Peyer's patch (tissue), 4 donors: ENCODE results near the gene FGGY. TPM values are rescaled to one million over a fixed set of nuclear protein-coding genes. Genes with fewer than 3 reads are reported as not detected.

Experiments
- DNase-seq, 3 donors: peaks; one replicate each; pipeline ENCODE4 v3.0.0-alpha.2; 2017 to 2019
- H3K27ac ChIP-seq, 4 donors: fragments of 200-600 bp; sonication (generic); one replicate each; pipeline ENCODE4 v1.5.1; 2016 to 2019
- H3K27me3 ChIP-seq, 2 donors: fragments of 200-600 bp; sonication (generic); one replicate each; pipeline ENCODE4 v1.5.1; 2019
- H3K36me3 ChIP-seq, 3 donors: fragments of 200-600 bp; sonication (generic); one replicate each; pipeline ENCODE4 v1.5.1; 2016 to 2019
- H3K4me1 ChIP-seq, 4 donors: fragments of 200-600 bp; sonication (generic); one replicate each; pipeline ENCODE4 v1.5.1; 2016 to 2019
- H3K4me3 ChIP-seq, 4 donors: fragments of 200-600 bp; sonication (generic); 1 replicate in 3 of 4; 2 replicates in 1 of 4; pipeline ENCODE4 v1.5.1; 2016 to 2019; ENCODE audit warnings: mild to moderate bottlenecking in 1 of 4
- H3K9me3 ChIP-seq, 4 donors: fragments of 200-600 bp; sonication (generic); one replicate each; pipeline ENCODE4 v1.5.1; 2016 to 2019; ENCODE audit warnings: mild to moderate bottlenecking in 1 of 4
- POLR2A ChIP-seq, 2 donors: fragments of 450-650 bp; IDR thresholded peaks; one replicate each; pipeline ENCODE4 v1.5.1; 2017; ENCODE audit warnings: antibody characterized with exemption in 2 of 2, mild to moderate bottlenecking in 2 of 2, moderate library complexity in 2 of 2
- total RNA-seq, 4 donors: library from RNA; depleted of rRNA; stranded (reverse); fragments of >200 nt; gene quantifications; one replicate each; pipeline ENCODE4 v1.1.0, GENCODE V29; 2016
- TF ChIP-seq, protein P1 (sequence below), 6 experiments: fragments of 450-650 bp in 4 of 6; fragments of 200-600 bp in 2 of 6; sonication (generic) in 1 of 6; IDR thresholded peaks; one replicate each; pipeline ENCODE4 v1.5.1; 2017 to 2019; ENCODE audit warnings: antibody characterized with exemption in 6 of 6, mild to moderate bottlenecking in 3 of 6, moderate library complexity in 1 of 6

The FGGY gene
- total RNA-seq, 4 donors from 2014 or later = 18.9 to 102 (median 33.6) TPM

DNA sequence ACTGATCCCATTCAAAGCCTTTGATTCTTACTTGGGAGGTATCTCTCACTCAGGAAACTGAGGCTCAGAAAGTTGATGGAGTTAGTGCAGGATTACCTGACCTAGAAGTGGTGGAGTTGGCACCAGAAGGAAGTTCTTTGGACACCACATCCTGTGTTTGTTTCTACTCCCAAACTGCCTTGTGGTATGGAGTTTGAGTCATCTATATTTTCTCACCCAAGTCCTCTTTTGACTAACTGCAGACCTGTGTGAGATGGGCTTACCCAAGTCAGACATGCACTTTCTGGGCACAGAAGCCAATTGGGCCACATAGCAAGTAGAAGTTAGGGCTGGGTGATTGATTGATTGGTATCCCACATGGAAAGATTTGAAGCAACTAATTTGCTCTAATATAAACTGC is 36.1 kb downstream of the FGGY start:
- Histone ChIP-seq H3K4me1 (no peaks in the 10 kb centered on the region), H3K4me3 (no peak overlapping the region), H3K36me3 (no peaks in the 10 kb centered on the region), H3K9me3 (no peaks in the 10 kb centered on the region), H3K27me3 (no peaks in the 10 kb centered on the region), H3K27ac (no peak overlapping the region)
- DNase-seq = no peak
- TF ChIP-seq, protein P1, sequence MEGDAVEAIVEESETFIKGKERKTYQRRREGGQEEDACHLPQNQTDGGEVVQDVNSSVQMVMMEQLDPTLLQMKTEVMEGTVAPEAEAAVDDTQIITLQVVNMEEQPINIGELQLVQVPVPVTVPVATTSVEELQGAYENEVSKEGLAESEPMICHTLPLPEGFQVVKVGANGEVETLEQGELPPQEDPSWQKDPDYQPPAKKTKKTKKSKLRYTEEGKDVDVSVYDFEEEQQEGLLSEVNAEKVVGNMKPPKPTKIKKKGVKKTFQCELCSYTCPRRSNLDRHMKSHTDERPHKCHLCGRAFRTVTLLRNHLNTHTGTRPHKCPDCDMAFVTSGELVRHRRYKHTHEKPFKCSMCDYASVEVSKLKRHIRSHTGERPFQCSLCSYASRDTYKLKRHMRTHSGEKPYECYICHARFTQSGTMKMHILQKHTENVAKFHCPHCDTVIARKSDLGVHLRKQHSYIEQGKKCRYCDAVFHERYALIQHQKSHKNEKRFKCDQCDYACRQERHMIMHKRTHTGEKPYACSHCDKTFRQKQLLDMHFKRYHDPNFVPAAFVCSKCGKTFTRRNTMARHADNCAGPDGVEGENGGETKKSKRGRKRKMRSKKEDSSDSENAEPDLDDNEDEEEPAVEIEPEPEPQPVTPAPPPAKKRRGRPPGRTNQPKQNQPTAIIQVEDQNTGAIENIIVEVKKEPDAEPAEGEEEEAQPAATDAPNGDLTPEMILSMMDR (IDR thresholded peaks at IDR 0.05) = no peak
- no peak for TF ChIP-seq POLR2A (IDR thresholded peaks at IDR 0.05)

DNA sequence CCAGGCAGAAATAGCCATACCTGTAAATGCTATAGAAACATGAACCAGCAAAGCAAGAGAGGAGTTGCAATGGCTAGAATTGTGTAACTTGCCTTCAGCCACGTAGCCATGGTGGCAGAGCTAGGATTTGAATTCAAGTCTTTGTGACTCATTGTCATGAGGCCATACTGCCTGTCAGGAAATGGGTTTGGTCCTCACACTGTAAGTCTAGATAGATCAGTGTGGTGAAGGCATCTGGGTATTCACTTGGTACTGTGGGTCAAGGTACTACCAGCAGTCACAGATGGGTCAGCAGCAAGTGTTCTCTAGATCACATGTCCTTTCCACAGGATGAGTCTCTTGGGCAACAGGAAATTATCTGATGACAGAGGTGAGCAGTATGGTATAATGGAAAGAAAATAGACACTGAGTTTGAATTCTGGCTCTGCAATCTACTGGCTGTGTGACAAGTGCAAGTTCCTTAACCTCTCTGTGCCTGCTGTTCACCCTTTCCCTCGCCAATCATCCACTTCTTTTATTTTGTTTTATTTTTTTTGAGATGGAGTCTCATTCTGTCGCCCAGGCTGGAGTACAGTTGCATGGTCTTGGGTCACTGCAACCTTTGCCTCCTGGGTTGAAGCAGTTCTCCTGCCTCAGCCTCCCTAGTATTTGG is 36.9 kb downstream of the FGGY start:
- no peak overlapping the region for H3K4me3 ChIP-seq
- TF ChIP-seq POLR2A (IDR thresholded peaks at IDR 0.05) = no peak
- TF ChIP-seq, protein P1 (IDR thresholded peaks at IDR 0.05) = no peak
- H3K36me3 ChIP-seq = no peaks in the 10 kb centered on the region
- no peak overlapping the region for H3K27ac ChIP-seq
- no peaks in the 10 kb centered on the region for H3K27me3 ChIP-seq
- H3K4me1 ChIP-seq = no peaks in the 10 kb centered on the region
- no peaks in the 10 kb centered on the region for H3K9me3 ChIP-seq
- no peak for DNase-seq

DNA sequence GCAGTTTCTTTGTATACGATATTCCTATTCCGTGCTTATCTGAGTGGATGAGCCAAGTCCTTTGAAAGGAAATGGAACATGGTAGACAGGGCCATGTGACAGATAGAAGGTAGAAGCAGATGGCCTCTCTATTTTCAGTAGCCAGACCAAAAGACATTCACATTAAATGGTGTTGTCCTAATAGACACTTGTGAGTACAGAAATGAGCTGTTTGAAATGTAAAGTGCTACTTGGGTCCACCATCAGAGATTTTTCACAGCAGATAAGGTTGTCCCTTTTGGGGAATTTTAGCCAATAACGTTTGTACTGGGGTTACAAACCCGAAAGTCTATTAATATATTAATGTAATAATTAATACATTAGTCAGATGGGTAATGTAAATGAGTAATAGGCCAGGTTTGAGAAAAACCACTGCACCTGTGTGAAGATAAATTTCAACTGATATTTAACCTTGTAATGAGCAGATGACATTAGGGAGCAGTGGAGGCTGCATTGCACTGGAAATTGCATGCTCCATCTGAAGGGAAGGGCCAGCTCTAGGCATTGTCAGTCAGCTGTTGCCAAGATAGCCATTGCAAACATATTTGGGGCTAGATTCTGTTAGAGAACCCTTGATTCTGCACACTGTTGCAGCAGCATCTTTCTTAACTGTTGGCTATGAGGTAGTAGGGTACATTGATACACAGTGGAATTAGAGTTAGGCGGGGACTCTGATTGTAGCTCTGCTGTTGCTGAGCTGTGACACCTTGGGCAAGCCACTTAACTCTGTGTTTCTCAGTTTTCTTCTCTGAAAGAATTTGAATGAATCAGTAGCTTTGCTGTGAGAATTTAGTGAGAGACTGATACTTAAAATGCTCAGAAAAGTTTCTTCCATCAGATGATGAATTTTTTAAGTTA is 43.8 kb downstream of the FGGY start:
- DNase-seq = no peak
- Histone ChIP-seq H3K4me3 (no peak overlapping the region), H3K27me3 (no peaks in the 10 kb centered on the region), H3K4me1 (no peaks in the 10 kb centered on the region), H3K27ac (no peak overlapping the region), H3K36me3 (no peaks in the 10 kb centered on the region), H3K9me3 (no peaks in the 10 kb centered on the region)
- TF ChIP-seq, protein P1 (IDR thresholded peaks at IDR 0.05) = no peak
- no peak for TF ChIP-seq POLR2A (IDR thresholded peaks at IDR 0.05)

DNA sequence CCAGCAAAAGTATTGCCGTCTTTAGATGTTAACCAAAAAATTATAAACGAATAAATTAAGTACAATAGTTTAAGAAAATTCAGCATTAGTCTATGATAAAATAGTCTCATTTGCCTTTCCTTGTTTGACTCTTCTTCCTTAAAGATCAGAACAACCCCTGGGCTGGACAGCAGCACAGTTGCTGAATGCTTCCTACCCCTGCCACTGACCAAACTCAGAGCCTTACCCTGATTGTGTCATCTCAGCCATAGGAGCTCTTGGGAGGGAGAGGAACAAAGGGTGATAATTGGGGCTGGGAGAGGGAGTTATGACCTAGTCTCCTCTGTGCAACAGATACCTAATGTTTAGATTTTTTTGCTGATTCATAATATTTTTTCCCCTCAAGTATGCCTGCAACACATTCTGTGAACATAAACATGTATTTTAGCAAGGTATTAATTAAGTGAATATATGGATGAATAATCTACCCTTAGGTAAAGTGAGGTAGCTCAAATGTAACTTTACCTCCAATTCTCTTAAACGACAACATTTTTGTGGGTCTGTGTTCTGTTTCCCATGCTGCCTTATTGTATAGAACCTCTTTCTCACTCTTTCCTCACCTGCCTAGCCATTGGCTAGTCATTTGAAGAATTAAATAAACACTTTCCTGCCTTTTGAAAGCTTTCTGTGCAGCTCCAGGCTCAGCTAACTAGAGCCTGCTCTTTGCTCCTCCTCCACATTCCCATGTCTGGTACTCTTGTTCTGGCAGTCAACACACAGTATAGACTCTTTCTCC is 46.1 kb downstream of the FGGY start:
- TF ChIP-seq, protein P1 (IDR thresholded peaks at IDR 0.05) = no peak
- no peak for TF ChIP-seq POLR2A (IDR thresholded peaks at IDR 0.05)
- Histone ChIP-seq H3K4me3 (no peak overlapping the region), H3K9me3 (no peaks in the 10 kb centered on the region), H3K27ac (no peak overlapping the region), H3K36me3 (no peaks in the 10 kb centered on the region), H3K27me3 (no peaks in the 10 kb centered on the region), H3K4me1 (no peaks in the 10 kb centered on the region)
- DNase-seq = no peak

DNA sequence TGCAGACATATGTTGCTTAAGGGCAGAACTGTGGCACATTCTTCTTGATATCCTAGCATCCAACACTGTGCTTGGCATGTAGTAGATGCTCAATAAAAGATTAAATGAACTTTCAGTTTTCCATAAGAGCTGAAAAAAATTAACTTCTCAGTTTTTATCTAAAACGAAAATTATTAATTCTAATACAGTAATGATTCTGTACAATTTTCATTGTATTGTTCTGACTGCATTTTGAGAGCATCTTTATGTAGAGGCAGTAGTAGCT is 46.6 kb downstream of the FGGY start:
- no peak for TF ChIP-seq POLR2A (IDR thresholded peaks at IDR 0.05)
- TF ChIP-seq, protein P1 (IDR thresholded peaks at IDR 0.05) = no peak
- H3K27ac ChIP-seq = no peak overlapping the region
- H3K36me3 ChIP-seq = no peaks in the 10 kb centered on the region
- no peaks in the 10 kb centered on the region for H3K9me3 ChIP-seq
- H3K27me3 ChIP-seq = no peaks in the 10 kb centered on the region
- no peaks in the 10 kb centered on the region for H3K4me1 ChIP-seq
- no peak overlapping the region for H3K4me3 ChIP-seq
- DNase-seq = no peak
